Right lobe of liver (tissue), 6 donors: ENCODE results near the gene SERPINA4. TPM values are rescaled to one million over a fixed set of nuclear protein-coding genes. Genes with fewer than 3 reads are reported as not detected.

ENCODE experiments used
- ATAC-seq, 4 donors: fragments of 200-7000 bp; cut with Tn5 transposase; one replicate each; pipeline ENCODE4 v1.9.1; 2020; ENCODE audit warnings: mild to moderate bottlenecking in 4 of 4, moderate library complexity in 4 of 4
- DNase-seq, 3 donors: peaks; one replicate each; pipeline ENCODE4 v3.0.0-alpha.2; 2020
- H3K27ac ChIP-seq, 3 donors: fragments of 200-600 bp; one replicate each; pipeline ENCODE4 v1.8.0; 2022
- H3K27me3 ChIP-seq, 2 donors: fragments of 200-600 bp; one replicate each; pipeline ENCODE4 v1.8.0; 2022
- H3K36me3 ChIP-seq, 4 donors: fragments of 200-600 bp; sonication (generic) in 1 of 4; one replicate each; pipeline versions ENCODE4 v1.5.1 to v1.8.0; 2017 to 2022; ENCODE audit warnings: control low read depth in 1 of 4
- H3K4me1 ChIP-seq, 4 donors: fragments of 200-600 bp; sonication (generic) in 1 of 4; one replicate each; pipeline versions ENCODE4 v1.5.1 to v1.8.0; 2017 to 2022; ENCODE audit warnings: control low read depth in 1 of 4
- H3K4me3 ChIP-seq, 3 donors: fragments of 200-600 bp; one replicate each; pipeline ENCODE4 v1.8.0; 2022
- H3K9me3 ChIP-seq, 4 donors: fragments of 200-600 bp; sonication (generic) in 1 of 4; one replicate each; pipeline versions ENCODE4 v1.5.1 to v1.8.0; 2017 to 2022; ENCODE audit warnings: control low read depth in 1 of 4
- POLR2A ChIP-seq: fragments of 450-650 bp; IDR thresholded peaks from one replicate; pipeline ENCODE4 v1.6.1; 2017; ENCODE audit warnings: antibody characterized with exemption, mild to moderate bottlenecking
- WGBS: methylation state at CpG from one replicate; pipeline ENCODE4 v1.1.6; 2018; ENCODE audit warnings: low coverage, low lambda C conversion rate; ENCODE audit not compliant: insufficient coverage; ENCODE audit errors: missing lambda C conversion rate; 5-methylcytosine and 5-hydroxymethylcytosine counted together
- intact Hi-C, 2 donors: fragments of 100-400 bp; cut with DNase I; formaldehyde crosslinking; loops; one replicate each; pipeline versions ENCODE4 v1.11.2 to v1.14.1; 2022
- total RNA-seq, 6 experiments: library from RNA; depleted of rRNA in 2 of 6; stranded (reverse); fragments of >200 nt in 2 of 6; fragmentation: NEBNext Ultra II Directional in 3 of 6; extraction: Animal tissue kit (Norgen Biotek cat#: 25700) in 3 of 6; gene quantifications; one replicate each; pipeline versions ENCODE4 v1.1.0 to v1.2.4, GENCODE V29; 2016 to 2023
- TF ChIP-seq, protein P1 (sequence below), 4 donors: fragments of 200-600 bp in 3 of 4; fragments of 450-650 bp in 1 of 4; IDR thresholded peaks; one replicate each; pipeline versions ENCODE4 v1.5.1 to v1.8.0; 2016 to 2022; ENCODE audit warnings: antibody characterized with exemption in 4 of 4, mild to moderate bottlenecking in 2 of 4
- donor health status: DM: no; HTN: yes; CAD: no.
- donor health status: DM: no; HTN: no; CAD: no.
- donor health status: DM: no; HTN: no; CAD: no.
- donor health status: DM: no; HTN: yes; CAD: no.
- donor health status: DM: no; HTN: yes; CAD: no.

The SERPINA4 gene
- total RNA-seq, 6 experiments from 2014 or later, result 41.2 to 204 (median 145) TPM

DNA sequence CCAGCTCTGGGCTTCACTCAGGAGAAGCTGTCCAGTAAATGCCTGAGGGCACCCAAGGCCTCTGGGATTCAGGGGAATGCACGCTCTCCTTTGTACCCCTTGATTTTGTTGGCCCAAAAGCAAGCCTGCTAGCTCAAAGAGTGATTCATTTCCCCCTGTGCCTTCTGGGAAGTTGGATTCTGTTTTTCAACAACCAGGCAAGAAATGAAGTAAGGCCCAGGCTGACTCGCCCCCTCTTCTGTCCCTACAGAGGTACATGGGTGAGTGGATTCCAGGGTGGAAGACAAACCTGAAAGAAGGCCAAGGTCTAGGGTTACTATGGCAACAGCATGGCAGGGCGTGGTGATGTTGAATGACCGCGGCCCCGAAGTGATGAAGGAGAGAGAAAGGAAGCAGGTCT, 10.7 kb downstream of the SERPINA4 start:
- H3K4me1 ChIP-seq, result peaks cover 0 to 73% (median 27%) of the 10 kb centered on the region in 4 donors
- ATAC-seq (peak in 3 of 4 donors; percentile 30 to 46 (median 38)), DNase-seq (peak in 1 of 3 donors; percentile 71)
- peak overlapping the region; percentile 22 to 76 (median 72) for H3K27ac ChIP-seq
- no peaks in the 10 kb centered on the region for H3K9me3 ChIP-seq
- H3K4me3 ChIP-seq, result no peak overlapping the region
- TF ChIP-seq POLR2A, result no peak
- TF ChIP-seq, protein P1, sequence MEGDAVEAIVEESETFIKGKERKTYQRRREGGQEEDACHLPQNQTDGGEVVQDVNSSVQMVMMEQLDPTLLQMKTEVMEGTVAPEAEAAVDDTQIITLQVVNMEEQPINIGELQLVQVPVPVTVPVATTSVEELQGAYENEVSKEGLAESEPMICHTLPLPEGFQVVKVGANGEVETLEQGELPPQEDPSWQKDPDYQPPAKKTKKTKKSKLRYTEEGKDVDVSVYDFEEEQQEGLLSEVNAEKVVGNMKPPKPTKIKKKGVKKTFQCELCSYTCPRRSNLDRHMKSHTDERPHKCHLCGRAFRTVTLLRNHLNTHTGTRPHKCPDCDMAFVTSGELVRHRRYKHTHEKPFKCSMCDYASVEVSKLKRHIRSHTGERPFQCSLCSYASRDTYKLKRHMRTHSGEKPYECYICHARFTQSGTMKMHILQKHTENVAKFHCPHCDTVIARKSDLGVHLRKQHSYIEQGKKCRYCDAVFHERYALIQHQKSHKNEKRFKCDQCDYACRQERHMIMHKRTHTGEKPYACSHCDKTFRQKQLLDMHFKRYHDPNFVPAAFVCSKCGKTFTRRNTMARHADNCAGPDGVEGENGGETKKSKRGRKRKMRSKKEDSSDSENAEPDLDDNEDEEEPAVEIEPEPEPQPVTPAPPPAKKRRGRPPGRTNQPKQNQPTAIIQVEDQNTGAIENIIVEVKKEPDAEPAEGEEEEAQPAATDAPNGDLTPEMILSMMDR (IDR thresholded peaks at IDR 0.05), result no peak
- intact Hi-C loops, result no loop called here
- H3K36me3 ChIP-seq, result peaks cover 0 to 4% (median 0%) of the 10 kb centered on the region in 4 donors
- 31% methylated on average over 6 of the region's 6 CpGs for WGBS
- H3K27me3 ChIP-seq, result no peaks in the 10 kb centered on the region

DNA sequence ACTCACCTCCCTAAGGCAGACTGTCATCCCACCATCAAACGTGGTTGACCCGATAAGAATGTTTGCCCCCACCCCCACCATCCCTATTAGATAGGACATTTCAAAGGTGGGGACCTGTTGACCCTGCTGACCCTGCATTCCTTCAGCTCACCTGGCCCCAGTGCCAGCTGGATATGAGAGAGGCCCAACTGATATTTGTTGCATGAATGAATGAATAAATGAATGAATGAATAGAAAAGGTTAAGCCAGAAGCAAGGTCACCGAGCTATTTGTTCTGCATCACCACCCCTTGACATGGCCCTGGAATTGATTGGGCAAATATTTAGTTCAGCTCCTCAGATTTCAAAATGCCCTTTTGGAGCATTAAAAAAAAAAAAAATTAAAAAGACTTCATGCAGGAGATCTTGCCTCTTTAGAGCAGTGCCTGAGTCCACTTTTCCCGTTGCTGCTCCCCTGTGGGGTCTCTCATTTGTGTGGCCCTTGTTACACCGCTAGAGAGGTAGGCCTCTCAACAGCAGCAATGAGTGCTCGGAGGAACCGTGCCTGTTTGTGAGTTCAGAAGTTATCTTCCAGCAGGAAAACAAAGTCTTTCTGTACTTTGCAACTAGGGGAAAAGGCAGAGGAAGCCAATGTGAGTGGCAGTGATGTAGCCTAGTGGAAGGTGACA, 11.5 kb downstream of the SERPINA4 start:
- TF ChIP-seq, protein P1 (IDR thresholded peaks at IDR 0.05), result no peak
- no peak for TF ChIP-seq POLR2A
- H3K36me3 ChIP-seq, result no peaks in the 10 kb centered on the region
- peaks cover 0 to 73% (median 27%) of the 10 kb centered on the region in 4 donors for H3K4me1 ChIP-seq
- 32% methylated on average over 7 of the region's 7 CpGs for WGBS
- DNase-seq (peak in 1 of 3 donors; percentile 65), ATAC-seq (peak; percentile 20 to 52 (median 34))
- H3K9me3 ChIP-seq, result no peaks in the 10 kb centered on the region
- peak overlapping the region in 2 of 3 donors; percentile 40 to 72 for H3K27ac ChIP-seq
- no peak overlapping the region for H3K4me3 ChIP-seq
- H3K27me3 ChIP-seq, result no peaks in the 10 kb centered on the region
- intact Hi-C loops, result no loop called here

DNA sequence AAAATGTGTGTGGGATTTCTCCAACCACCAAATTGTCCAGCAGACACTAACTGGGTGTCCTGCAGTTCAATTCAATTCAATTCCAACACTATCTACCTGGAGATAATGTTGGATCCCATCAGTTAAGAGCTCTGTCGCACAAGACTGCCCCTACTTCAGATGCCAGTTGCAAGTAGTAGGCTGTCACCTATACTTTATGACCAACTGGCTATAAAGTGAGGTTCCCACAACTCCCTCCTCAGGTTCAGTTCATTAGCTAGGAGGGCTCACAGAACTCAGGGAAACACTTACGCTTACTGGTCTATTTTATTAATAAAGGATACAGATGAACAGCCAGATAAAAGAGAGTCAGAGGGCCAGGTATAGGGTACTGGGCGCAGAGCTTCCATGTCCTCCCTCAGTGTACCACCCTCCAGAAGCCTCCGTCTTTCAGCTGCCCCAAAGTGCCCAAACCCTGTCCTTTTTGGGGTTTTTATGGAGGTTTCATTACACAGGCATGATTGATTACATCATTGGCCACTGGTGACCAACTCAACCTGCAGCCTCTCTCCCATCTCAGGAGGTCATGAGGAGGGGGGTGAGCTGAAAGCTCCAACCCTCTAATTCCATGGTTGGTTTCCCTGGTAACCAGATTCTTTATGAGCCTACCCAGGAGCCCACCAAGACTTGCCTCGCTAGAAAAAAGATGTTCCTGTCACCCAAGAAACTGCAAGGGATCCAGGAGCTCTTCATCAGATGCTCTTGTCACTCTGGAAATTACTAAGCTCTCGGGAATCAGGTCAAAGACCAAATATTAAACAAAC, 12.4 kb downstream of the SERPINA4 start:
- H3K27me3 ChIP-seq, result no peaks in the 10 kb centered on the region
- H3K4me3 ChIP-seq, result no peak overlapping the region
- intact Hi-C loops, result no loop called here
- DNase-seq, result no peak
- no peaks in the 10 kb centered on the region for H3K9me3 ChIP-seq
- TF ChIP-seq POLR2A, result no peak
- ATAC-seq, result no peak
- no peaks in the 10 kb centered on the region for H3K36me3 ChIP-seq
- peak overlapping the region in 2 of 3 donors; percentile 40 to 72 for H3K27ac ChIP-seq
- WGBS, result 68% methylated on average over 6 of the region's 6 CpGs
- H3K4me1 ChIP-seq, result peaks cover 0 to 72% (median 27%) of the 10 kb centered on the region in 4 donors

DNA sequence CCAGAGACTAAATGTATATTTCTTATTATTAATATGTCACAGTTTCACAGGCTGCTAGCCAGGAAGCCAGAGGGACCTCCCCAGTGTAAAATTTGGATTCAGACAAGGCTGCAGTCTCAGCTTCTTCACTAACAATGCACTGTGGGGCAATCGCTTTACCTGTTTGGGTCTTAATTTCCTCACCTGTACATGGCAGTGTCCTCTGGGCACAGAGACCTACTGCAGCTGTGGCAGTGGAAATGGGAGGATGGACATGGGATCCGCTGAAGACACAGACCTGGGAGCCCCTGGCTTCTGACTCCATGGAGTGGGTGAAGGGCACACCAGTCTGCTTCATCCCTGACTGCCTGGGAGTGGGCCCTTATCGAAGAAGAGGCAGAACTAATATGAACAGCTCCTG, 13.1 kb downstream of the SERPINA4 start:
- no peaks in the 10 kb centered on the region for H3K36me3 ChIP-seq
- H3K27me3 ChIP-seq, result no peaks in the 10 kb centered on the region
- DNase-seq (no peak), ATAC-seq (no peak)
- H3K4me3 ChIP-seq, result no peak overlapping the region
- TF ChIP-seq, protein P1 (IDR thresholded peaks at IDR 0.05), result no peak
- no peak for TF ChIP-seq POLR2A
- H3K4me1 ChIP-seq, result peaks cover 0 to 66% (median 27%) of the 10 kb centered on the region in 4 donors
- intact Hi-C loops, result no loop called here
- no peaks in the 10 kb centered on the region for H3K9me3 ChIP-seq
- H3K27ac ChIP-seq, result peak overlapping the region in 1 of 3 donors; percentile 8
- WGBS, result 88% methylated on average over 1 of the region's 3 CpGs
